Endothelial cell of coronary artery (primary cell): ENCODE measurements around the gene SH2B2. TPM values are rescaled to one million over a fixed set of nuclear protein-coding genes. Genes with fewer than 3 reads are reported as not detected.

Source experiments
- total RNA-seq: library from RNA; depleted of rRNA; stranded (reverse); fragments of >200 nt; gene quantifications from 2 replicates; pipeline ENCODE4 v1.2.3, GENCODE V29; 2014

SH2B2 gene
- total RNA-seq, result 0.90 and 1.7 TPM in 2 replicates

DNA sequence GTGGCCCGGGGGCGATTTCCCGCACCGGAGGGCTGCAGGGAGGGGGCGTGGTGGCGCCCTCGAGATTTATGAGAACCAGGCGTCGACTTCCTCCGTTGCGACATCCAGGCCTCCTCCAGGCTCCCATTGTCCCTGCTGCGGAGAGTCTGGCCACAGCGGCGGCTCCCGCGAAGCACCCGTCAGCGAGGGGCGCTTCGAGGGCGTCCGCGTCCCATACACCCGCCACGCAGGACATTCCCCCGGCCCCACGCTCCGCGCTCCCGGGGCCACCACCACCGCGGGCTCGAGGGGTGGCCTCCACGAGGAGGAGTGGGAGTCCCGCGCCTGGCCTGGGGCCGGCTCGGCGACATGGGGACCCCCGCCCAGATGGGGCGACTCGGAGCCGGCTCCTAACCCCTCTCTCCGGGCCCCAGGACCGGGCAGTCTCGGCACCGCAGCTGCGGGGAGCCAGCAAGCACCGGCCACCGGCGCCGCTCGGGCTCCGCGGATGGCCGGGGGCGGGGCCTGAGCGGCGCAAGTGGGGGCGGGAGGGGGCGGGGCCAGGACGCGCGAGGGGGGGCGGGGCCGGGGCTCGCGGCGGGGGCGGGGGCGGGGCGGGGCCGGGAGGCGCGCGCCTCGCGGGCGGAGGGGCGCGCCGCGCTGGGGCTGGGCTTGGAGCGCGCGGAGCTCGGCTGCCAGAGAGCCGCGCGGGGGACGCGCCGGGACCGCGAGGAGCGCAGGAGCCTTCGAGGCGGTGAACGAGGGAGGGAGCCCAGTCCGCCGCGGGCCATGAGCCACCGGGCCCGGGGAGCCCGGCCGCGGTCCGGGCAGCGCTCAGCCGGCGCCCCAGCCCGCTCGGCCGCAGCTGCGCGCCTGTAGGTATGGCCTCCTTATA is at the start of gene SH2B2:
SH2B2 (plus strand) TSS at position 632 of the 874 bp plus-strand sequence. CDS start 13,683 bp downstream, outside the sequence.

GRCh38 chr7:102356344-102356743 is 69.7 kb downstream of the SH2B2 start, which contains the start of gene SPDYE6:
SPDYE6 (minus strand) TSS chr7:102356444; CDS start chr7:102356023, 421 bp downstream.

Other genes with a start within 250 kb of the SH2B2 start
- not detected in 2 replicates for gene SPDYE6, start 69.6 kb downstream of the SH2B2 start, total RNA-seq
- 10.8 and 14.2 TPM in 2 replicates for gene PRKRIP1, start 109.5 kb downstream of the SH2B2 start, total RNA-seq
- 64.3 and 74.0 TPM in 2 replicates for gene ORAI2, start 146.7 kb downstream of the SH2B2 start, total RNA-seq
- 8.6 and 12.1 TPM in 2 replicates for gene ALKBH4, start 178.0 kb downstream of the SH2B2 start, total RNA-seq
- gene LRWD1, start 178.1 kb downstream of the SH2B2 start, total RNA-seq, result 23.4 and 26.4 TPM in 2 replicates
- gene POLR2J, start 192.1 kb downstream of the SH2B2 start, total RNA-seq, result 29.0 and 31.5 TPM in 2 replicates
- gene RASA4B, start 230.9 kb downstream of the SH2B2 start, total RNA-seq, result 1.5 and 2.1 TPM in 2 replicates